HG02970 (cell line): ENCODE measurements around the gene RPTOR.
"Not testable (repeated sequence)": the region's sequence is repeated elsewhere in the genome, so short reads cannot be mapped to it uniquely, and the experiment has no call there.

Source experiments
- ATAC-seq: cut with Tn5 transposase; IDR thresholded peaks from one replicate; pipeline ENCODE4 v1.9.1; 2021; ENCODE audit warnings: mild to moderate bottlenecking, moderate library complexity, moderate number of reproducible peaks; ENCODE audit not compliant: unreplicated experiment, low FRiP score

Gene RPTOR

GRCh38 chr17:80753685-80754345 is 209.2 kb downstream of the RPTOR start:
- no peak for ATAC-seq

GRCh38 chr17:80754846-80755245 is 210.2 kb downstream of the RPTOR start:
- ATAC-seq: no peak

DNA sequence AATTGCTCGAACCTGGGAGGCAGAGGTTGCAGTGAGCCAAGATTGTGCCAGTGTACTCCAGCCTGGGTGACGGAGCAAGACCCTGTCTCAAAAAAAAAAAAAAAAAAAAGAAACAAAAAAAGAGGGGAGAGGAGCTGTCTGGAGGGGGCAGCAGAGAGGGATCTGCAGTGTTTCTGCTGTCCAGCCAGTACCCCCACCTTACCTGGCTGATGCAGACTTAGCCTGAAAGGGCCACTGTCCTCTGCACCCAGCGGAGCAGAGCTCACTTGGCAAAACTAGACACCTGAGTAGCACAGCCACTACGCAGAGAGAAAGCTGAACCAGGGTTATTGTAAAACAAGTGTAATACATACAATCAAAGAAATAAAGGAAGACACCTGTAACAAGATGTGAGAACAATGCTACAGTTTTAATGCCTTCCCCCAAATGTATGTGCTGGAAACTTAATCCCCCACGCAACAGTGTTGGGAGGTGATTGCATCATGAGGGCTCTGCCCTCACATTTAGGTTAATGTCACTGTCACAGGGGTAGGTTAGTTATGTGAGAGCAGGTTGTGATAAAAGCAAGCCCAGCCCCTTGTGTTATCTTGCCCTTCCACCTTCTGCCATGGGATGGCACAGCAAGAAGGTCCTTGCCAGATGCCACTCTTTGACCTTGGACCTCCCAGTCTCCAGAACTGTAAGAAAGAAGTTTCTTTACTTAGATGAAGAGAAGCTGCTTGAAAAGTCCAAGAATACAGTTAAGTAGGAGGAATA is 211.2 kb downstream of the RPTOR start:
- ATAC-seq: no peak

DNA sequence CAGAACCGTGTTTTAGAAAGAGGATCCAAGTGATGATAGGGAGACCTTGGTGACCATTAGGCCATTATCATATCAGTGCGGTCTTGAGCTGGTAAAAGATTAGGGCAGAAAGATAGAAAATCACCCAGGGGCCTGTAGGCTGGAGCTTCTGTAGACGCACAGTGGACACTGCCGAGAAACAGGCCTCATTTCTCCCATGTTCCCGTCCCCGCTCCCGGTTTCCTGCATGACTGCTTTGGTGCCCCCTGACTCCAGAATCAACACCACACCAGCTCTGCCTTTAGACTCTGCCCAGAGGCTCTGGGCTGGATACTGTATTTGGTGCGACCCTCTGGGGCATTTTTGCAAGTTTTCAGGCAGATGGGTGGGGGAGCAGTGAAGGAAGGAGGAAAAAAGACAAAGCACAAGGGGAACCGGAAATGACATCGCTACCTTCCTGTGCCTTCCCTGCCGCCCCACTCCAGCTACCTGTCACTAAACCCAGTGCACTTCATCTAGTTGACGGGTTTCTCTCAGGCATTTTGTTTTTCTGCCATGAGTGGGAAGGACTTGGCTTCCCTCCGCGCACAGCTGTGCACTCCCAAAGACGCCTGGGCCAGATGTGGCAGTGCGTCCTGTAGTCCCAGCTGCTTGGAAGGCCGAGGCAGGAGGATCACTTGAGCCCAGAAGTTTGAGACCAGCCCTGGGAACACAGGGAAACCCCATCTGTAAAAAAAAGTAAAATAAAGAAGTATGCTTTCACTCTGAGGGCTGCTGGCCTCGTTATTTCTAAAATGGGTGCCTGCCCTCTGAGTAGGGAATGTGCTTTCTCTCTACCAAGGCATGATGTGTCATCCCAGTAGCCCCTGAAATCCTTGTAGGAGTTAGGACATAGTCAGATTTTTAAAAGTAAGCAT is 214.1 kb downstream of the RPTOR start:
- no peak for ATAC-seq

DNA sequence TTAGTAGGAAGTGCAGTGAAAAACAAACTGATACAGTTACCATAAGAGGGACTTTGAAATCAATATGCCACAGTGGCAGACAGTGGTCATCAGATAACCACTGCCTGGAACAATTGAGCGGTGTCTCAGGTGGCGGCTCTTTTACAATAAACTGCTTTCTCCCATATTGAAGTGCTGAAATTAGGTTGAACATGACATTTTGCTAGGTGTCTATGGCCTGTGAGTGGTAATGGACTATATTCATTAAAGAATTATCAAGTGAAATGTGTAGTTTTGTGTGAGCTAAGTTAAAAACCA is 214.7 kb downstream of the RPTOR start:
- no peak for ATAC-seq

GRCh38 chr17:80760511-80760911 is 215.9 kb downstream of the RPTOR start:
- no peak for ATAC-seq

DNA sequence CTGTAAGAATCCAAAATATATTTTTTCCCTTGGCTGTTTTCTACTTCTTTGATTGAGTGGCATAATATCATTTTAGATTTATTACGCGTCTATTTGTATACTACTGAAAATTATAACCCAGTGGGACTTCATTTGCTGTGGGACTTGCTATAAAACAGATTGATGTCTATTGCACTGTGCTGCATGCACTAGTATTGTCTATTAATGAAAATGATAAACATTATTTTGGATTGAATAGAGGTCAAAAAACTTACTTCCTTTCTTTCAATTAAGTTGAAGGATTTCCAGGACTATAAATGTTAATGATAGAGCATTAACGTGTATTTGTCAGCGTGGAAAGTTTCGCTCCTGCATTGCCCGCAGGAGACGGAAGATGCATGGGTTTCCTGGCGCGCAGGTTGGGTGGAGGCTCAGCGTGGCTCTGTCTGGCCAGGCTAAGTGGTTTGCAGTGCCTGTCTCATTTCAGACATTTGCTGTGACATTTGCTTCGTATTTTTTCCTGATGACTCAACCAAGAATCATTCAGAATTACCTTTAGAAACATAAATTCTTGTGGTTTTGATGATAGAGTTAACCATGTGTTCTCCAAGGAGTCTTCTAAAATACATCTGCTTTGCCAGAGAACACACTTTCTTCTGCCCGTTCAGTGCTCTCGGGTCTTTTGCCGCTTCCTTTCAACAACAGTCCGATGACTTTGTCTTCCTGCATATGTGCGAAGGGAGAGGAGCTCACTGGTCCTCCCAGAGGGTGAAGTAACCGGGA is 216.7 kb downstream of the RPTOR start:
- no peak for ATAC-seq

DNA sequence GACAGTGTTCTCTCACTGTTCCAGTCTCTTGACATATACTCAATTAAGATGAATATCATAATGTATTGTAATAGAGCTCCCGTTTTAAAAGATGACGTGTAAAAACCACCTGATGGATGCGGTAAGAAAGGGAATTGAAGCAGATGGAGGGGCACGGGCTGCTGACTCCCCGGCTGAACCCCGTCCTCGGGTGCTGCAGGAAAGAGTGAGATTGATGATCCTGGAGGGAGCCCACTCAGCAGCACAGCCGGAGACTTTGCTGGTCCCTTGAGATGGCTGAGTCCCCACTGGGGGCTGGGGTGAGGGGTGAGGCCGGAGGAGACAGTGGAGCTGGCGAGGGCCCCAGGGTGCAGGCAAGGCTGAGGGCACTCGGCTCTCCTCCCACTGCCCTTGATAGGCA is 217.4 kb downstream of the RPTOR start:
- ATAC-seq: no peak

DNA sequence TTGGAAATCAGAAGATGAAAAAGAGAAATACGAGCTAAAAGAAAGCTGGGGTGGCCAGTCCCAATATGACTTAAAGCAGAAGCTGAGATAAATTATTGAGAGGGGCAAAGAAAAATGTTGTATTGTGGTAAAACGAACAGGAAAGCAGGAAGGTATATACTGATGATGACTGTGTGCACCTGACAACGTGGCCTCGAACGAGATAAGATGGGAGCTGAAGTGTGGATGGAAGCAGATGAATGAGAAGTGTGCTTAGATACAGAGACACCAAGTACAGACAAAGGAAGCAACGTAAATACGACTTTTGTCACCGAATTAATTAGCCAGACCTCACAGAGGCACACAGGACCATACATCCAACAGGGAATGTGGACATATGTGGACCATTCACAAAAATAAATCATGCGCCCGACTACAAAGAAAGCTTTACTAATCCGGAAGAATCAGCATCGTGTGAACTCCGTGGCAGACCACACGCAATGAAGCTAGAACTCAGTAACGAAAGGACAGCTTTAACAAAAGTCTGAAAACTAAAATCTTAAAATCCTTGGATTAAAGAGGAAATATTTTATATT is 218.7 kb downstream of the RPTOR start:
- ATAC-seq: no peak

DNA sequence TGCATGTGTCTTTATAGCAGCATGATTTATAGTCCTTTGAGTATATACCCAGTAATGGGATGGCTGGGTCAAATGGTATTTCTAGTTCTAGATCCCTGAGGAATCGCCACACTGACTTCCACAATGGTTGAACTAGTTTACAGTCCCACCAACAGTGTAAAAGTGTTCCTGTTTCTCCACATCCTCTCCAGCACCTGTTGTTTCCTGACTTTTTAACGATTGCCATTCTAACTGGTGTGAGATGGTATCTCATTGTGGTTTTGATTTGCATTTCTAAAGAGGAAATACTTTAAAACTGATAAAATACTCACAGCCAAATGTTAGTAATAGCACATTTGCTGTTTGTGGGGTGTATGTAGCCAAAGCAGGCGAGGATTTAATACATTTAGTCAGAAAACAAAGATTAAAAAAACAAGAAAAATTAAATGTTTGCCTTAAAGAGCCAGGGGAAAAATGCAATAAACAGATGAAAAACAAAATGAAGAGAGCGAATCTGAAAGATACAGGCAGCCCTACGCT is 220.0 kb downstream of the RPTOR start:
- ATAC-seq: not testable (repeated sequence)

- ATAC-seq: no peak
These were observed 220.8 kb downstream of the RPTOR start for GRCh38 chr17:80765241-80765961.

DNA sequence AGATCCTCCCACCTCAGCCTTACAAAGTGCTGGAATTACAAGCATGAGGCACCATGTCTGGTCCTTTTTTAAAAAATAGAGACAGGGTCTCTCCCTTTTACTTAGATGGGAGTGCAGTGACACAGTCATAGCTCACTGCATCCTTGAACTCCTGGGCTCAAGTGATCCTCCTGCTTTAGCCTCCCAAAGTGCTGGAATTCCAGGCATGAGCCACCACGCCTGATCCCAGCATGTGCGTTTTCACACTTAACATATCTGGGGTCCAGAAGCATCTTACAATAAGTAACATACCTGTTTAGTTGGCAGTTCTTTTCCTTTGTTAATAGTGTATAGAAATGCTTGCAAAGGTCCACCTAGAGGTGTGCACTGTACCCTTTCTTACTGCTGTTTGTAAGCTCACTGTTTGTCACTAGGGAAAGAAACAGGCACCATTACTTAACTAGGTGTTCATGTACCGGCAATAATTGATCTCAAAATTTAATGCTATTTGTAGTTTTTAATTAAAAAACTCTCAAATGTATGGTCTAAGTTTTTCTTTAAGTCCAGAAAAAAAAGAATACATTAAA is 221.7 kb downstream of the RPTOR start:
- ATAC-seq: no peak

DNA sequence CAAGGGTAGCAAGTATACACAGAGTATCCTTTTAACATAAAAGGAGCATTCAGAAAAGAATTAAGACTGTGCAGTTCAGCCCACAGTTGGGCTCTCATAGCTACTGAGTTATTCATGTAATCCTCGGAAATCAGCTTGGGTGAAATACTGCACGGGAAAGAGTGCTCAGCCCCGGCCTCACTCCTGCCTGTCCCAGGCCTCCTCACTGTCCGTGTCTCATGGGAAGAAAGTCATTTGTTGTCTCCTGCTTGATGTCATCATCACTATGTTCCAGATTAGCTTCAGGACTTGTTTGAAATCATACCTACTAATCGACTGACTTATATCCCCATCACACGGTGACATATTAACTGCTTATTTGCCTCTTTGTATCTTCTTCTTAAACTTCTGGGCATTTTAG is 223.8 kb downstream of the RPTOR start:
- no peak for ATAC-seq

DNA sequence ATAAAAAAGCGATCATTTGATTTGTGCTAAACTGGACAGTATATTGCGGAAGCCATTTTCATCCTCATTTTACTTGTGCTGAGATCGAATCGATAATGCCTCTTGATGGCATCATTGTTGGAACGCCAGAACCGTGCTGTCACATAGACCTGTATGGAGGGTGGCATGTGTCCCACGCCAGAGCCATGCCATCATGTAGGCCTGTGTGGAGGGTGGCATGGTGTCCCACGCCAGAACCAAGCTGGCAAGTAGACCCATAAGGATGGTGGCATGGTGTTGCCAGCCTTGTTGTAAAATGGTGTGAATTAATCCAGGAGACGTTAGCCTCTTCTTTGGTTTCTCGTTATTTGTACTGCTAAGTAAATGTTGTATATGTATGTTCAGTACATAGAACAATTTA is 224.3 kb downstream of the RPTOR start:
- ATAC-seq: no peak

GRCh38 chr17:80769516-80769915 is 224.9 kb downstream of the RPTOR start:
- no peak for ATAC-seq

DNA sequence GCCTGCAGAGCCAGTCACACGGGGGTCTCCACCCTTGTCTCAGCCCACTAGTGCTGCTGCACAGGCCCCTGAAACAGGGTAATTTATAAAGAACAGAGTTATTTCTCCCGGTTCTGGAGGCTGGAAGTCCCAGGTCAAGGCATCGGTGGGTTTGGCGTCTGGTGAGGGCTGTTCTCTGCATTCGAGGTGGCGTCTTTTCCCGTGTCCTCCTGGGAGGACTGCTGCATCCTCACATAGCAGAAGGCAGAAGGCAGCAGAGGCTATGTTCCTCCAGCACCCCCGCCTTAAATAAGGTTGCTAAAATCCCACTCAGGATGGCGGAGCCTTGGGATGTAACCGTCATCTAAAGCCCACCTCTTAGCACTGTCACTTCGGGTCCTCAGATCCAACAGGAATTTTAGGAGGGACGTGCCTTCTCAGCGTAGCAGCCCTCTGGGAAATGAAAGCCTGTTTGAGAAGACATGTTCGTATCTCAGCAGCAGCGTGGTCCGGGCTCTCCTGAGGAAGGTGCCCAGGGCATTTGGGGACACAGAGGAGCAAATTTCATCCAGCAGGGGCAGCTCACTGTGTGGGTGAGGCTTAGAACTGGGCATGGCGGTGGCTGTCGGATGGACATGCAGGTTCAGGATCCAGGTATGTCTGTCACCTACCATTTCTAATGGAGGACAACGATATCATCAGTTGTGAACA is 225.4 kb downstream of the RPTOR start:
- no peak for ATAC-seq

DNA sequence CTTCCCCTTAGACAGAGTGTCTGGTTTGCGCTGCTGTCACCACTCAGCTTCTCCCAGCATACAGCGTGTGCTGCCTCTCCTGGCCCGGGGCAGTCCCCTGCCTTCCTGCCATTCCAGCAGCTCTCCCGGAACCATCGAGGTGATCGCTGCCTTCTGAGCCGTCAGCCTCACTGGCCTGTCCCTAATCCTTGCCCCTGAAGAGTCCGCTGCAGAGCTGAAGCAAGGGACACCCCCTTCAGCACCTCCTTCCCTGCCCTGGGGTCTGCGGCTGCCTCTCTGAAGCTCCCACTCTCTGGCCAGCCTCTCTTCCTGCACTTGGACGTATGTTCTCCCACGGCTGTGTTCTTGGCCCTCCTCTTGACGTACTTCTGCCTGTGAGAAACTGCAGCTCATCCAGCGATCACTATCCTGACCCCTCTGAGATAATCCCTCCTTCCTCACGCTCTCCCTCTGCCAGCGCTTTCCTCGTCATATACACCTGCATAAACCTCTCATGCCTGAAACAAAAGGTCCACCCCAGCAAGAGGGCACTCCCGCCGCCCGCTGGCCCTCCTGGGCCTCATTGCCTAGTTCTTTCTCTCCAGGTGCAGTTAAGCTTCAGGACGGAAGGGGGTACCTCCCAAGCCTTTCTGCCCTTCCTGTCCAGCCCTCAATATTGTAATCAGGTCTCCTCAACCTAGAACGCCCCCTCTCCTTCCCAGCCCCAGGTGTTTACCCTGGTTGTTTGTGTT is 226.4 kb downstream of the RPTOR start:
- no peak for ATAC-seq

- no peak for ATAC-seq
These were observed 227.0 kb downstream of the RPTOR start for GRCh38 chr17:80771612-80772005.
